Panc1 (cell line): ENCODE data around the gene SSH2.

Source experiments
- POLR2AphosphoS5 ChIP-seq: IDR thresholded peaks from 2 replicates; pipeline ENCODE4 v1.6.1; 2012; ENCODE audit warnings: mild to moderate bottlenecking, low read depth, low read length, moderate library complexity
- SIN3A ChIP-seq: IDR thresholded peaks from 2 replicates; pipeline ENCODE4 v1.6.1; 2012; ENCODE audit warnings: low read depth, mild to moderate bottlenecking, low read length, moderate library complexity, borderline replicate concordance; ENCODE audit not compliant: insufficient read depth
- TCF7L2 ChIP-seq: IDR thresholded peaks from 2 replicates; pipeline ENCODE4 v1.6.1; 2011; ENCODE audit warnings: mild to moderate bottlenecking, low read depth, low read length, inconsistent platforms
- TF ChIP-seq, protein P1 (sequence below): fragments of 450-650 bp; IDR thresholded peaks from 2 replicates; pipeline ENCODE4 v1.5.1; 2017; ENCODE audit warnings: mild to moderate bottlenecking
- TF ChIP-seq, protein P2 (sequence below), 2 experiments: IDR thresholded peaks; 2 replicates each; pipeline ENCODE4 v1.6.1; 2011 to 2012; ENCODE audit warnings: low read depth in 2 of 2, control low read depth in 1 of 2, low read length in 1 of 2, mild to moderate bottlenecking in 1 of 2, moderate library complexity in 1 of 2; ENCODE audit not compliant: insufficient read depth in 1 of 2

DNA sequence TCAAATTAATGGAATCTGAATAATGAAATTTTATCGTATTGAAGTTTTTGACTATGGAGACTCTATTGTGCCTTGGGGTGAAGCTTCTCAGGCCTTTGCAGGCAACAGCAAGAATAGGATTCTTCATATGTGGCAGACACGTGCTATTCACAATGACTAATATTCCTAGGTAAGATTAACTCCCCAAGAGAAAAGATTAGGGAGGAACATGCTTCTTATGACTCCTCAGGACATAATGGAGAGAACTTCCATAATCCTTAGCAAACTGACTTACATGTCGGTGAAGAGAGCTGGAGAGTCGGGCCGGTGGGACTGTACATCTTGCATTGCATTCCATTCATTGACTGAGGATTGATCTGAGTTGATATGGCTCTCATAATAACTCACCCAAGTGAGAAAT, 258.4 kb downstream of the SSH2 start:
- TF ChIP-seq POLR2AphosphoS5 (no peak), TCF7L2 (no peak), SIN3A (no peak)
- TF ChIP-seq, protein P1, sequence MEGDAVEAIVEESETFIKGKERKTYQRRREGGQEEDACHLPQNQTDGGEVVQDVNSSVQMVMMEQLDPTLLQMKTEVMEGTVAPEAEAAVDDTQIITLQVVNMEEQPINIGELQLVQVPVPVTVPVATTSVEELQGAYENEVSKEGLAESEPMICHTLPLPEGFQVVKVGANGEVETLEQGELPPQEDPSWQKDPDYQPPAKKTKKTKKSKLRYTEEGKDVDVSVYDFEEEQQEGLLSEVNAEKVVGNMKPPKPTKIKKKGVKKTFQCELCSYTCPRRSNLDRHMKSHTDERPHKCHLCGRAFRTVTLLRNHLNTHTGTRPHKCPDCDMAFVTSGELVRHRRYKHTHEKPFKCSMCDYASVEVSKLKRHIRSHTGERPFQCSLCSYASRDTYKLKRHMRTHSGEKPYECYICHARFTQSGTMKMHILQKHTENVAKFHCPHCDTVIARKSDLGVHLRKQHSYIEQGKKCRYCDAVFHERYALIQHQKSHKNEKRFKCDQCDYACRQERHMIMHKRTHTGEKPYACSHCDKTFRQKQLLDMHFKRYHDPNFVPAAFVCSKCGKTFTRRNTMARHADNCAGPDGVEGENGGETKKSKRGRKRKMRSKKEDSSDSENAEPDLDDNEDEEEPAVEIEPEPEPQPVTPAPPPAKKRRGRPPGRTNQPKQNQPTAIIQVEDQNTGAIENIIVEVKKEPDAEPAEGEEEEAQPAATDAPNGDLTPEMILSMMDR = no peak
- TF ChIP-seq, protein P2, sequence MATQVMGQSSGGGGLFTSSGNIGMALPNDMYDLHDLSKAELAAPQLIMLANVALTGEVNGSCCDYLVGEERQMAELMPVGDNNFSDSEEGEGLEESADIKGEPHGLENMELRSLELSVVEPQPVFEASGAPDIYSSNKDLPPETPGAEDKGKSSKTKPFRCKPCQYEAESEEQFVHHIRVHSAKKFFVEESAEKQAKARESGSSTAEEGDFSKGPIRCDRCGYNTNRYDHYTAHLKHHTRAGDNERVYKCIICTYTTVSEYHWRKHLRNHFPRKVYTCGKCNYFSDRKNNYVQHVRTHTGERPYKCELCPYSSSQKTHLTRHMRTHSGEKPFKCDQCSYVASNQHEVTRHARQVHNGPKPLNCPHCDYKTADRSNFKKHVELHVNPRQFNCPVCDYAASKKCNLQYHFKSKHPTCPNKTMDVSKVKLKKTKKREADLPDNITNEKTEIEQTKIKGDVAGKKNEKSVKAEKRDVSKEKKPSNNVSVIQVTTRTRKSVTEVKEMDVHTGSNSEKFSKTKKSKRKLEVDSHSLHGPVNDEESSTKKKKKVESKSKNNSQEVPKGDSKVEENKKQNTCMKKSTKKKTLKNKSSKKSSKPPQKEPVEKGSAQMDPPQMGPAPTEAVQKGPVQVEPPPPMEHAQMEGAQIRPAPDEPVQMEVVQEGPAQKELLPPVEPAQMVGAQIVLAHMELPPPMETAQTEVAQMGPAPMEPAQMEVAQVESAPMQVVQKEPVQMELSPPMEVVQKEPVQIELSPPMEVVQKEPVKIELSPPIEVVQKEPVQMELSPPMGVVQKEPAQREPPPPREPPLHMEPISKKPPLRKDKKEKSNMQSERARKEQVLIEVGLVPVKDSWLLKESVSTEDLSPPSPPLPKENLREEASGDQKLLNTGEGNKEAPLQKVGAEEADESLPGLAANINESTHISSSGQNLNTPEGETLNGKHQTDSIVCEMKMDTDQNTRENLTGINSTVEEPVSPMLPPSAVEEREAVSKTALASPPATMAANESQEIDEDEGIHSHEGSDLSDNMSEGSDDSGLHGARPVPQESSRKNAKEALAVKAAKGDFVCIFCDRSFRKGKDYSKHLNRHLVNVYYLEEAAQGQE (IDR thresholded peaks at IDR 0.05; ENCODE audit: insufficient read depth in 1 of 2, low read depth in 2 of 2, low read length in 1 of 2) = no peak
